OCI-LY3 (cell line): ENCODE data around the gene TEX10.

Source experiments
- H2AFZ ChIP-seq: fragments of 200-600, 300-600 bp; shearing (Covaris generic); 2 replicates; pipeline ENCODE4 v1.6.0; 2014; ENCODE audit warnings: antibody characterized with exemption, low read depth, low read length
- H3K27ac ChIP-seq: fragments of 200-600, 300-600 bp; sonication (generic); 2 replicates; pipeline ENCODE4 v1.5.1; 2014; ENCODE audit warnings: mild to moderate bottlenecking, low read length, moderate library complexity, mixed read lengths
- H3K27me3 ChIP-seq: fragments of 200-600, 300-600 bp; sonication (generic); 2 replicates; pipeline ENCODE4 v1.6.1; 2014; ENCODE audit warnings: low read depth, low read length, mixed read lengths
- H3K36me3 ChIP-seq: fragments of 200-600, 300-600 bp; sonication (generic); replicated peaks from 2 replicates; pipeline ENCODE3; 2014; ENCODE audit warnings: low read depth, low read length, mixed read lengths
- H3K4me1 ChIP-seq: fragments of 300-600, 200-600 bp; sonication (generic); 2 replicates; pipeline ENCODE4 v1.6.1; 2014; ENCODE audit warnings: low read length, mixed read lengths
- H3K4me2 ChIP-seq: fragments of 200-600, 300-600 bp; sonication (generic); 2 replicates; pipeline ENCODE4 v1.6.1; 2014; ENCODE audit warnings: low read length, mixed read lengths
- H3K4me3 ChIP-seq: fragments of 300-600, 200-600 bp; sonication (generic); 2 replicates; pipeline ENCODE4 v1.5.1; 2014; ENCODE audit warnings: antibody characterized with exemption, mild to moderate bottlenecking, low read length, moderate library complexity
- H3K79me2 ChIP-seq: fragments of 300-600, 200-600 bp; shearing (Covaris generic); 2 replicates; pipeline ENCODE4 v1.6.1; 2014; ENCODE audit warnings: mild to moderate bottlenecking, low read length, mixed read lengths
- H3K9ac ChIP-seq: fragments of 300-600, 200-600 bp; shearing (Covaris generic); 2 replicates; pipeline ENCODE4 v1.6.0; 2014; ENCODE audit warnings: mild to moderate bottlenecking, low read length, moderate library complexity
- H3K9me3 ChIP-seq: fragments of 200-600, 300-600 bp; shearing (Covaris generic); 2 replicates; pipeline ENCODE4 v1.6.1; 2014; ENCODE audit warnings: low read length, mixed read lengths; ENCODE audit not compliant: insufficient read depth
- H4K20me1 ChIP-seq: fragments of 200-600, 300-600 bp; sonication (generic); 2 replicates; pipeline ENCODE4 v1.6.1; 2016; ENCODE audit warnings: low read length, mixed read lengths; ENCODE audit not compliant: insufficient read depth
- EZH2phosphoT487 ChIP-seq: fragments of 200-600 bp; shearing (Covaris generic); IDR thresholded peaks from 2 replicates; pipeline ENCODE4 v1.6.1; 2018; ENCODE audit warnings: antibody characterized with exemption, mixed run types, low read depth
- TF ChIP-seq, protein P1 (sequence below): fragments of 200-600, 300-600 bp; sonication (generic); IDR thresholded peaks from 2 replicates; pipeline ENCODE4 v1.5.1; 2014; ENCODE audit warnings: antibody characterized with exemption, low read length, low read depth

The TEX10 gene

GRCh38 chr9:100284247-100284646 is 68.5 kb downstream of the TEX10 start:
- Histone ChIP-seq H3K27ac (no peak overlapping the region), H3K9ac (no peak overlapping the region), H2AFZ (no peak overlapping the region), H3K36me3 (peaks cover 41% of the 10 kb centered on the region), H4K20me1 (no peaks in the 10 kb centered on the region), H3K4me1 (no peaks in the 10 kb centered on the region), H3K79me2 (no peaks in the 10 kb centered on the region), H3K27me3 (no peaks in the 10 kb centered on the region), H3K9me3 (no peaks in the 10 kb centered on the region), H3K4me3 (no peak overlapping the region), H3K4me2 (no peak overlapping the region)
- no peak for TF ChIP-seq EZH2phosphoT487
- TF ChIP-seq, protein P1, sequence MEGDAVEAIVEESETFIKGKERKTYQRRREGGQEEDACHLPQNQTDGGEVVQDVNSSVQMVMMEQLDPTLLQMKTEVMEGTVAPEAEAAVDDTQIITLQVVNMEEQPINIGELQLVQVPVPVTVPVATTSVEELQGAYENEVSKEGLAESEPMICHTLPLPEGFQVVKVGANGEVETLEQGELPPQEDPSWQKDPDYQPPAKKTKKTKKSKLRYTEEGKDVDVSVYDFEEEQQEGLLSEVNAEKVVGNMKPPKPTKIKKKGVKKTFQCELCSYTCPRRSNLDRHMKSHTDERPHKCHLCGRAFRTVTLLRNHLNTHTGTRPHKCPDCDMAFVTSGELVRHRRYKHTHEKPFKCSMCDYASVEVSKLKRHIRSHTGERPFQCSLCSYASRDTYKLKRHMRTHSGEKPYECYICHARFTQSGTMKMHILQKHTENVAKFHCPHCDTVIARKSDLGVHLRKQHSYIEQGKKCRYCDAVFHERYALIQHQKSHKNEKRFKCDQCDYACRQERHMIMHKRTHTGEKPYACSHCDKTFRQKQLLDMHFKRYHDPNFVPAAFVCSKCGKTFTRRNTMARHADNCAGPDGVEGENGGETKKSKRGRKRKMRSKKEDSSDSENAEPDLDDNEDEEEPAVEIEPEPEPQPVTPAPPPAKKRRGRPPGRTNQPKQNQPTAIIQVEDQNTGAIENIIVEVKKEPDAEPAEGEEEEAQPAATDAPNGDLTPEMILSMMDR, result no peak

- no peak overlapping the region for H3K9ac ChIP-seq
- TF ChIP-seq EZH2phosphoT487, result no peak
- TF ChIP-seq, protein P1, result no peak
- H3K4me3 ChIP-seq, result no peak overlapping the region
- H3K27me3 ChIP-seq, result no peaks in the 10 kb centered on the region
- peaks cover 30% of the 10 kb centered on the region for H3K36me3 ChIP-seq
- H3K4me1 ChIP-seq, result peaks cover under 1% of the 10 kb centered on the region; the same call in 1 of the 2 replicates
- no peaks in the 10 kb centered on the region for H4K20me1 ChIP-seq
- H3K79me2 ChIP-seq, result no peaks in the 10 kb centered on the region
- no peak overlapping the region for H3K27ac ChIP-seq
- no peak overlapping the region for H3K4me2 ChIP-seq
- no peak overlapping the region for H2AFZ ChIP-seq
- H3K9me3 ChIP-seq, result no peaks in the 10 kb centered on the region
These were observed 70.4 kb downstream of the TEX10 start for GRCh38 chr9:100282388-100282719.

GRCh38 chr9:100281676-100282387 is 70.9 kb downstream of the TEX10 start:
- Histone ChIP-seq H3K79me2 (no peaks in the 10 kb centered on the region), H3K27me3 (no peaks in the 10 kb centered on the region), H3K36me3 (peaks cover 29% of the 10 kb centered on the region), H3K4me3 (no peak overlapping the region), H3K9me3 (no peaks in the 10 kb centered on the region), H3K4me2 (no peak overlapping the region), H2AFZ (no peak overlapping the region), H4K20me1 (no peaks in the 10 kb centered on the region), H3K4me1 (peaks cover 6% of the 10 kb centered on the region), H3K27ac (no peak overlapping the region), H3K9ac (no peak overlapping the region)
- TF ChIP-seq, protein P1, result no peak
- TF ChIP-seq EZH2phosphoT487, result no peak

DNA sequence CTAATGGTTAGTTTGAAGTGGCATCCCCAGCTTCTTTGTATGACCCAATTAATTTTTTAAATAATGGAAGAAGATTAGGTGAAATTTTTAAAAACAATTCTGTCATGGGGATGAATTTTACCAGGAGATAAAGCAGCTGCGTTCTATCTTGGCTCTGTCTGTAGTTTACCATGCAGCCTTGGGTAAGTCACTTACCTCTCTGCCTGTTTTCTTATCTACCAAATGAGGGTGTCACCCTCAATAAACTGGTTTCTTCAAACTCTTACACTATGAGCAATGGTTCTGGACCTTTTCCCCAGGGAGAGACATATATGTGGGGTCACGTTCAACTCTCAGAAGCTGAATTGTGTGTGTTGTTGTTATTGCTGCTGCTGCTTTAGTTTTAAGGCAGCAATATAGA is 71.7 kb downstream of the TEX10 start:
- Histone ChIP-seq H3K27me3 (no peaks in the 10 kb centered on the region), H3K27ac (no peak overlapping the region), H3K36me3 (peaks cover 33% of the 10 kb centered on the region), H3K9ac (no peak overlapping the region), H3K4me2 (no peak overlapping the region), H2AFZ (no peak overlapping the region), H3K79me2 (no peaks in the 10 kb centered on the region), H3K4me1 (peaks cover 14% of the 10 kb centered on the region), H3K4me3 (no peak overlapping the region), H4K20me1 (no peaks in the 10 kb centered on the region), H3K9me3 (no peaks in the 10 kb centered on the region)
- TF ChIP-seq, protein P1, result no peak
